Stimulated activated CD4-positive, alpha-beta T cell treated with anti-CD3 and anti-CD28 coated beads, Interleukin-15, amount 100 ng/mL, for 1 hour (primary cell): ENCODE data around the gene ID2.

Experiments
- DNase-seq, 2 donors: peaks; one replicate each; pipeline ENCODE4 v3.0.0-alpha.2; 2020; ENCODE audit warnings: low read depth in 1 of 2, low spot score in 1 of 2

The ID2 gene, protein sequence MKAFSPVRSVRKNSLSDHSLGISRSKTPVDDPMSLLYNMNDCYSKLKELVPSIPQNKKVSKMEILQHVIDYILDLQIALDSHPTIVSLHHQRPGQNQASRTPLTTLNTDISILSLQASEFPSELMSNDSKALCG

DNA sequence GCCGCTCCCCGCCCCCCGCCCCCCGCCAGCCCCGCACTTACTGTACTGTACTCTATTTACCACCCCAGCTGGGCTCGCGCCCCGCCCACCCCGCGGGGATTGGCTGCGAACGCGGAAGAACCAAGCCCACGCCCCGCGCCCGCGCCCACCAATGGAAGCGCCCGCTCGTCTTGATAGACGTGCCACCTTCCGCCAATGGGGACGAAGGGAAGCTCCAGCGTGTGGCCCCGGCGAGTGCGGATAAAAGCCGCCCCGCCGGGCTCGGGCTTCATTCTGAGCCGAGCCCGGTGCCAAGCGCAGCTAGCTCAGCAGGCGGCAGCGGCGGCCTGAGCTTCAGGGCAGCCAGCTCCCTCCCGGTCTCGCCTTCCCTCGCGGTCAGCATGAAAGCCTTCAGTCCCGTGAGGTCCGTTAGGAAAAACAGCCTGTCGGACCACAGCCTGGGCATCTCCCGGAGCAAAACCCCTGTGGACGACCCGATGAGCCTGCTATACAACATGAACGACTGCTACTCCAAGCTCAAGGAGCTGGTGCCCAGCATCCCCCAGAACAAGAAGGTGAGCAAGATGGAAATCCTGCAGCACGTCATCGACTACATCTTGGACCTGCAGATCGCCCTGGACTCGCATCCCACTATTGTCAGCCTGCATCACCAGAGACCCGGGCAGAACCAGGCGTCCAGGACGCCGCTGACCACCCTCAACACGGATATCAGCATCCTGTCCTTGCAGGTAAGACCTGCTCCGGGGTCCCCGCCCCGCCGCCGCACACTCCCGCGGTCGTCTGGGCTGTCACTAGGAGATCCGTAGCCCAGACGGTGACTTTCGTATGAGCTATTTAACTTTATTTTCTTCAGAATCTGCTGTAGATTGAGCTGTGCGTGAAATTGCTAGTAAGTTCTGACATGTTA, at the start of gene ID2:
ID2 (plus strand) TSS at position 271 of the 907 bp plus-strand sequence; CDS start at position 381, 110 bp downstream.
- peak; percentile 97 to 98 for DNase-seq

DNA sequence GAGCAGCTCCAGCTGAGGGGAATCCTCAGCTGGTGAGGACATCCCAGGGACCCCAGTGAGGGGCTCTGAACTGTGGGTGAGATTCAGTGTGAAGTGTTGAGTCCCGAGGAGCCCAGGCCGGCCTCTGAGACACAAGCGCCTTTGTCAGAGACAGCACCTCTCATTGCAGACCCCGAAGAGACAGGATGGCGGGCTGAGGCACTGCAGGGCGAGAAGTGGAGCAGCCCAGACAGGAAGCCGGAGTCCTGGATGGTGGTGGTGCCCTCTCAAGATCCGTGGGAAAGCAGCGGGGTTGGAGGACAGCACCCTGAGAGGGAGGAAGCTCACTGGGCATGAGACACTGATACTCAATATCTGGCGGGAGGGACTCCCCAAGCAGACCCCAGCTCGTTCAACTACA, 49.1 kb upstream of the ID2 start:
- no peak for DNase-seq

DNA sequence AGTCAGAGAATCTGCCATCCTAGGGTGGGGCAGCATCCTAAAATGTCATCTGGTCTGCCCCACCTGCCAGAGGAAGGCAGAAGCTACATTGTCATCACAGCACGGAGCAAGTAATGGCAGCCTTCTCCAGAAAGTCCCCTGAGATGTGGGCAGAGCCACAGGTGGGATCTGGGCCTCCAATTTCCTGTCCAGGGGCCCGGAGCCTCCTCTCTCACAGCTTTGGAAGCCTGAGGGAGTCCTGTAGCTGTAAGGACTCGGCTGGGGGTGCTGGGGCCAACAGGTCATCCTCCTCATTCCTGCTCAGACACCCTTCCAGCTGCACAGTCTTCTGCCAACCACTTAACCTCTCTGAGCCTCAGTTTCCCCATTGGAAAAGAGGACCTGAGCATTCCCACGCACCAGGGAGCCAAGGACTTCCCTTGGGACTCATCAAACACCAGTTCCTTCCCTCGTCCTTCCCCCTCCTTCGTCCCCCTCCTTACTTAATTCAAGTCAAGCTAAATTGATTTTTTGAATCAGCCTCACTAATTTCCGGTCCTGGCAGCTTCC, 48.6 kb upstream of the ID2 start:
- DNase-seq, result no peak

DNA sequence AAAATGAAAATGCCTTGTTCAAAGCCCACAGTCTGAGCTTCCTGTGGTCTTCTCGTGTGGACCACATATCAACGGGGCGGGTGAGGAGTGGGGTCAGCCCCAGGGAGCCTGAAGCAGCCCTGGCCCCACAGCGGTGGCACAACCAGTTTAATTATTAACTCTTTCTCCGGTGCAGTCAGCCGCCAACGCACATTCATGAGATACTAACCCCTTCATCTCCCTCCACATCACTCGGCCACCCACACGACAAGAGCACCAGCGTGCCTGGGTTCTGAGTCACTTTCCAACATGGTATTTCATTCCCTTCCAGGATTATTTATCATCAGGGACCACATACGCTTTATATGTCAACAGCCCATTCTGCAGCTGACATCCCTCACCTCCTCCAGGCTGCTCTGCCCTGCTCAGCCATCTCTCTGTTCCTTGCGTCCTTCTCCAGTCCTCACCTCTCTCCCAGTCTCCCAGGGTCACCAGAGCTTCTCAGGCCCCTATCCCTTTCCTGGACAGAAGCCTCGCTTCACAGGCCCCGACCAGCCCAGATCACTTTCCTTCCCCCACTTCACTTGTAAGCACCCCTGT, 48.0 kb upstream of the ID2 start:
- no peak for DNase-seq

DNA sequence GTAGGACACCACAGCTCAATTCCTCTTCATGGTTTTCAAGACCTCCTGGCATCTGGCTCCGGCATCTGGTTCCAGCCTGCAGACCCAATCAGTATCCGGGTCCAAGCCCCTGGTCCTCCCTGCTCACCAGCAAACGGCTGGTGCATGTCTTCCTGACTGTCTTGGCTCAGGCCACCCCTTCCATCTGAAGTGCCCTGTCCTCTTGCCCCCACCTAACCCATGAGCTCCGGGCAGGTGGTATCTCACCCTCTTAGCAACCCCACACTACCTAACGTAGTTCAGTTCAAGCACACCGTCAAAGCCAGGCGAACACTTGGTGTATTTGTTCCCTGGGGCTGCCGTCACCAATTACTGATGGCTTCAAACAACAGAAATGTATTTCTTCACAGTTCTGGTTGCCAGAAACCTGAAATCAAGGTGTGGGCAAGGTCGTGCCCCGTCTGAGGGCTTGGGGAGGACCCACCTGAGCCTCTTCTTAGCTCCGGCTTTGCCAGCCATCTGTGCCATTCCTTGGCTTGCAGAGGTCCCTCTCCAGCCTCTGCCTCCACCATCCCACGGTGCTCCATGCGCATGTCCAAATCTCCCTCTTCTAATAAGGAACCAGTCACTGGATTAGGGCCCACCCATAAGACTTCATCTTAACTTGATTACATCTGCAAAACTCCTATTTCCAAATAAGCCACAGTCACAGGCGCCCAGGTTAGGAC, 47.2 kb upstream of the ID2 start:
- DNase-seq, result no peak

DNA sequence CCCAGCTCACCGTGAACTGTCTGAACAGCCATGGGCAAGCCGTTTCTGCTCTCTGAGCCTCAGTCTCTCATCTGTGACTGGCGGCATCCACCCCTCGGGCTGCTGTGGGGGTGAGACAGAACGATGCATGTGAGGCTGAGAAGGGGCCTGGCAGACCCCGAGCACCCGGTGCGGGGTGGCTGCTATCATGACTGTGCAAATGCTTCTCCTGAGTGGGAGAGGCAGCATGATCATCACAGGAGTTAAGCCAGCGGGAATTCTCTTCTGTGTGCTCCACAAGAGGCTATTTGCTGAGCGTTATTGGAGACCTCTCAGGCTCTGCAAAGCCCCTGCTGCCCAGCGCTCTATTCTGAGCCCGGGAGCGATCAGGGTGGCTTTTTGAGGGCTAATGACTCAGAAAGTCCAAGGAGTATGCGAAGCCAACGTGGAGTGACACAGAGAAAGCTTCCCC, 45.8 kb upstream of the ID2 start:
- no peak for DNase-seq

DNA sequence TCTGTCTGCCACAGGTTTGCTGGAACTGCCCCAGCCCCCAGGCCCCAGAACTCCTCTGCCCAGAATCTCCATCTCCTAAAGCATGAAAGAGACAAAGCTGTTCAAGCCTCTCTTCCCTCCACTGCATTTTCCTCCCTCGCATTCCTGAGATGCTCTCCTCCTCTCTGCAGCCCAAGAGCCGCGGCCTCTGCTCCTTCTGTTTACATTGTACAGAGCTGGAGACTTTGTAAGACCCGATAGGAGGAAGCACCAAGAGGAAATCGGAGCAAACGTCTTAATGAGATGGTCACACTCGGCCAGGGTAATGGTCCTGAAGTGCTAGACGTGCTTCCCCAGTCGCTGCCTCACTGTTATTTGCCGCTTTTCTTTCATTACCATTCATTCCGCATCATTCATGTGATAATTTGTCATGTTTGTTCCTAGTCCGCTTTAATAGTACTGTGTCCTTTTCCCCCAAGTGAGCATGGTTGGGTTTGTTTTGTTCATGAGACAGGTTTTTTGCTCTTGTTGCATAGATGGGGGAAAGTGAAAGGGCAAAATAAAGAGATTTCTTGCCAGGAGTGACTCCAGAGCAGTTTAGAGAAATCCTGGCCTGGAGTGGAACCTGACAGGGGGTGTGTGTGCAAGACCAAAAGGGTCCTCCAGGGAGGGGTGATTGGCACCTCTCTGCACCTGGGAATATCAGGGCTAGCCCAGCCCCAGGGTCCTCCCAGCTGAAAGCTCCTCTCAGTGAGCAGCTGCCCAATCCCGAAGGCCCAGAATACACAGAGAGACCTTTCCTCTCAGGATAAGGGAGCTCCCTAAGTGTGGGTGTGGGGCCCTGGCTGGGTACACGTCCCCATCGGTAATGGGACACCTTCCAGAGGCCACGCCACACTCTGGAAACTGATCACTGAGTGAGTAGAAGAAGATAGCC, 44.9 kb upstream of the ID2 start:
- no peak for DNase-seq

DNA sequence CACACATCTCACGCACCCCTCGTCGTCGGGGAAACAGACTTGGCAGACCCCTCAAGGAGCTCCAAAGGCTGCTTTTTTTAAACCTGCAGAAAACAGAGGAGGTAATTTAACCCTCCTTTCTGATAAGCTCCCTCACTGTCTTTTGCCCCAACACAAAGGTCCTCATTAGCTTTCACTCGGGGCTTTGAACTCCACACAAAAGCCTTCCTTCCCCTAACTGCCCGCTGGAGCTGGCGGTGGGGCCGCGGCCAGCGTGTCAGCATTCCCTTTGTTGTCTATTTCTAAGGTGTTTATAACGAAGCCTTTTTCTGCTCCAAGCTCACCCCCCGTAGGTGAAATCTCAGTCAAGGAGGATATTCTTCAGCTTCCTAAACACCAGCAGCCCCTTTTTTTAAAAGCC, 43.5 kb upstream of the ID2 start:
- no peak for DNase-seq

DNA sequence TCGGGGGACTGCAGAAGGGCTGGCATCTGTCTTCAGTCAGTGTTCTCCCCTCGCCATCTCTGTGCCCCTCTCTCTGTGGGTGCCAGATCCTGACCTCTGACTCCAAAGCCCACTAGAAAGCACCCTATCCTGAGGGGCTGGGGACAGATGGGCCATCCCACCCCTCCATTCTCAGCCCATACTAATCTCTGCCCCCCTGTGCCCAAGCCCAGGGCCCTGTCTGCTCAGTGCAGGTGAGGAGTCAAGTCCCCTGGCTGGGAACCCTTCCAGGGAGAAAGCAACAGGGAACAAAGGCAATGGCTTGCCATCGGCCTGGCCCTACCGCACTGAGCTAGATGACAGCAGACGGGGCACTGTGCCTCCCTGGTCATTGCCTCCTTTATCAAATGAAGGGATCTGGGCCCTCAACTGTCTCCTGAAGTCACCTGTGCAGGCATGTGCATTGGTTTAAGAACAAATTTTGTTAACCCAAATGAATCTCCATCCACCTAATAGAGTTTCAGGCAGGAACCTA, 42.7 kb upstream of the ID2 start:
- no peak for DNase-seq

DNA sequence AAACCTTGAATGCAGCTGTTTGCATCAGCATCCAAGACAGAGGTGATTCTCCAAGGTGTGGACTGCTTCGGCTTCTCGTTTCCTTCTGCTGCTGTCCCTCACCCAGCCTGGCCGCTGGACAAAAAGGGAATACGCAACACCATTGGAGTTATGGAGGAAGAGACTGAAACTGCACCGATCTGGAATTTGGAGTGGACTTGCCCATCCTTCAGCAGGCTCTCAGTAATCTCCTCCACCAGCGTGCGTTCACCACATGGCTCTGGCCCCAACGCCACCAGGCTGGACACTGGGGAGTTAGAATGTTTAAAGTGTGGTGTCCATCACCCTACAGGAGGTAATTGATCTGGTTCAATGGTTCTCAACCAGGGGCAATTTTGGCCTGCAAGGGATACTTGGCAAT, 41.4 kb upstream of the ID2 start:
- no peak for DNase-seq

DNA sequence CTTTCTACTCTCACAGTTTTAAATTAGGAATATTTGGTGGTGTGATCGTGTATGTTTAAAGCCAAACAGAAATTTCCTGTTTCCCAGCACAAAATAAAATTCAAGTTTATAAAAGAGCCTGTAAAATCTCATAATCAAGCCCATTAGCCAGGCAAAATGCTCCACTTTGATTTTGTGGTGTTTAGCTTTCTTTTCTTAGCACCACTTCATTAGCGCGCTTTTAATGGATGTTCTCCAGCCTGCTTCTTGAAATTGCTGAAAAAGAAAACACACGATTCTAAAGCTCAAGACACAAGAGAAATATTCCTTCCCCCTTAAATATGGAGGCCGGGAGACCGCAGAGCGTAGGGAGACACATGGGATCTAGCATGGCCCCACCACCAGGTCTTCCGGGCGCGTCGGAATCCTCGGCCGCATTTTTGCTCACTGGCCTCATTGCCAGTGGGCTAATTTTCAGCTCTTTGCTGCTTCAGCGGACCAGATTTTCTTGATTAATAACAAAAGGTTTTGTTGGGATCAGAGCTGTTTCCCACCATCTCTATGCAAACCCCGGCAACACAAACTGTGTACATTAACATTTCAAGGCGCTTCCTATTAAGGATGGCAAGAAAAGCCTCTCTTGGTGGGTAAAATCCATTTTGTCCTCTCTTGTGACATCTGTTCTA, 40.4 kb upstream of the ID2 start:
- DNase-seq, result no peak

DNA sequence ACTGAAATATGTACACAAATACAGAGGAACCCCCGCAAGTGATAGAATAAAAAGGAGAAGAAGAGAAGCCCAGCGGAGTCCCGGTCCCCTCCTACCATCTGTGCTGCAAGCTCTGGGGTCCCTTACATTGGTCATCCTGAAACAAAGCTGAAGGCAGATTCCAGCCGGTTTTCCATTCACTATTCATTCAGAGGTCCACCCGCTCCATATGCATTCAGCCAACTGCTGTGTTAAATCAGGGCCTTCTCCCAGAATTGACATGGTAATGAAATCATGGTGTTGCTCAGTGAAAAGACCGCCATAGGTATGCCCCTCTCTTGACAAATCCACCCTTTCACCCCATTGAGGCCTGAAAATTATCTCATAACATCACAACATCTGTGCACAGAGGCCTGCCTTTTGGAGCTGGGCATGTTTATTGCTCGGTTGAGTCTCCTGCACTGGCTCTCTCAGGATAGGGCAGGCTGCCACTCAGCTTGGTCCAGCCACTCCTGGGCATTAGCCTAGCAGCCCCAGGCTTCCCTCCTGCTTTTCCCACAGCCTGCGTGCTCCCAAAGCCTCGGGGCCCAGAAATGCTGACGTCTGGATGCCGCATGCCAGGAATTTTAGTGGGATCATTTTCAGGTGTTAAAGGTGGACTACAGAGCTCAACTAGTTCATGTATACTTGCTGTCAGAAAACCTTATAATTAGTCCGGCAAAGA, 39.3 kb upstream of the ID2 start:
- no peak for DNase-seq

DNA sequence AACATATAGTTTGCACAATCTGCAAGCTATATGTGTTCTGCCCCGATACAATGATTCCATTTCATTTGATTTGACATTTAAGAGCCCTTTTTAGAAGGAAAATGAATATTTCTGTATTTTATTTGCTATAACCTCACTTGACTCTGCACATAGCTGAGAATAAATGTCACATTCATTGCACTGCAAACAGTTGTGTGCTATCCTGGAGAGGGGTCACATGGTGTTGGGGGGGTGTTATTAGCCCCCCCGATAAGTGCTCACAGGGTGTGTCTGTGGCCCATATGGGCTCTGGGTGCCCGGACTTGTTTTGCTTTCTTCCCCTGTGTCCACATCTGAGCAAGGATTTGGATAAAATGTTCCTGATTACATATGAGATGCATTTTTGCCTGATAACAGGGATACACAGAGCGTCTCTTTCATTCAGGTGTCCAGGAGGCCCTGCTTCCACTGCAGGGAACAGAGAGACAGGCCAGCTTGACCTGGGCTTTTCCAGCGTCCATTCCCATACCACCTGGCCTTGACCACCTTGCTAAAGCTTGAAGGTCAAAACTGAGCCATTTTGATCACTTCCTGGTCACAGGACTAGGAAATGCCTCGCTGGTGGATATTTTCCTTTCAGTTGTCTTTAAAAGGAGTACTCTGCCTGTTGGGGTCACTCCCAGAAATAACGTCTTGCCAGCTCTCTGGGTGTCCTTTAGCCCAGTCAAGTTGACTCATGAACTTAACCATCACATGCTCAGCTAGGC, 38.4 kb upstream of the ID2 start:
- DNase-seq, result no peak

DNA sequence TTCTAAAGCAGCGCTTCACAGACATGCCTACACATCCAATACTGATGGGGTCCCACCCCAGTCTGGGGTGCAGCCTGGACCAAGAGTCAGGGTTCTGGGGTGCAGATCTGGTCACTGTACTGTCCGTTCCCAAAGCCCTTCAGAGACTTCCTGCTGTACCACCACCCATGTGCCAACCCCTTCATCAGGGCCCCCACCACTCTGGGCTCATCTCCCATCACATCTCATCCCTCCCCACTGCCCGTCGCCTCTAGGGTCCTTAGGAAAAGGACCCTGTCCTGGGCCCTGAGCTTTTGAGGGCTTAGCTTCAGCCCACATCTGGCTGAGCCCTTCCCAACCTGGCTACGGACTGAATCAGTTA, 37.9 kb upstream of the ID2 start:
- no peak for DNase-seq

DNA sequence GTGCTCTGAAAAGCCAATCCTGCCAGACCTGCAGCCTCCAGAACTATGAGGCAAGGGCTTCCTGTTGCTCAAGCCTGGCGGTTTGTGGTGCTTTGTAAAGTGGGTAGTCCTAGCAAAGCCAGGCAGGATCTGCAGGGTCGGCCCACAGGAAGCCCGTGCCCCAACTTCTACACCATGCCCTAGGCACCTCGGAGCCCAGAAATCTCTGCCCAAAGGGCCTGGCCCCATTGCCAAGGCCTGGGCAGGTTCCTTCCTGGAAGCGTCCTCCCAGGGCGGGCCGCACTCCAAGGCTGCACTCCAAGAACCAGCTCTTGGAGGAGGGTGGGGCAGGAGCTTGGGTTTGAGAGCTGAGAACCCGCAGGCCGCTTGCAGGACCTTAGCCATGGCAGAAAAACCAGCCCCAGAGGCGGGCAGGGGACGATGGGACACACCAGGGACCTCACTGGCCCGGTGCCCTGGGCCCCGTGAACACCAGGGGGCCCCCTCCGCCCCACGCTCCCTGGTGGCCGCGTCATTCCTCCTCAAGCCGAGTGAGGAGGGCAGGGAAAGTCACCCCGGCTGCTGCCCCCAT, 37.2 kb upstream of the ID2 start:
- DNase-seq, result no peak

DNA sequence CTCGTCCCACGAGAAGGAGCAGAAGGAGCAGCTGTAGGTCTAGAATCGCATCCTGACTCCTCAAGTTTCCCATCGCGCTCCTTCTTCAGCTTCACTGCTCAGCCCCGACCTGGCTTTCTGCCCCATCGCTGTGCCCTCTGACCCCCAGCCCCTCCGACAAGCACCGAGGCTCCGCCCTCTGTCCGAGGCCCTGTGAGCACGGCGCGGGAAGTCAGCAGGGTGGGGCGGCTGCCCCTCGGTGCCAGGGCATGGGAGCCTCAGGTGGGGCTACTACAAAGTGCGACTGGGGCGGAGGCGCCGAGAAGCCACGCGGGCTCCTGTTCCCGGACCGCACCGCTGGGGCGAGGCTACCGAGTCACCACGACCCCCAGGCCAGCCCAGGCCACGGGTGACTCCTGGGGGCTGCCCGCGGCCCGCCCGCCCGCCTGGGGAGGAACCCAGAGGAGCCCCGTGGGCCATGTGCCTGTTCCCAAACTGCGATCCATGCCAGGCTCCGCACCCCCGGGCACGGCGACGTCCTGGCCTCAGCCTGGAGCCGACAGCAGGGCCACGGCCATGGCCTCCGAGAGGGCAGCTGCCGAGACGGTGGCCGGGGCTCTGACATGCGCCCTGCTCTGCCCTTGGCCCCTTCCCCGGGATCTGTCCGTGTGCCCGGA, 36.6 kb upstream of the ID2 start:
- no peak for DNase-seq

DNA sequence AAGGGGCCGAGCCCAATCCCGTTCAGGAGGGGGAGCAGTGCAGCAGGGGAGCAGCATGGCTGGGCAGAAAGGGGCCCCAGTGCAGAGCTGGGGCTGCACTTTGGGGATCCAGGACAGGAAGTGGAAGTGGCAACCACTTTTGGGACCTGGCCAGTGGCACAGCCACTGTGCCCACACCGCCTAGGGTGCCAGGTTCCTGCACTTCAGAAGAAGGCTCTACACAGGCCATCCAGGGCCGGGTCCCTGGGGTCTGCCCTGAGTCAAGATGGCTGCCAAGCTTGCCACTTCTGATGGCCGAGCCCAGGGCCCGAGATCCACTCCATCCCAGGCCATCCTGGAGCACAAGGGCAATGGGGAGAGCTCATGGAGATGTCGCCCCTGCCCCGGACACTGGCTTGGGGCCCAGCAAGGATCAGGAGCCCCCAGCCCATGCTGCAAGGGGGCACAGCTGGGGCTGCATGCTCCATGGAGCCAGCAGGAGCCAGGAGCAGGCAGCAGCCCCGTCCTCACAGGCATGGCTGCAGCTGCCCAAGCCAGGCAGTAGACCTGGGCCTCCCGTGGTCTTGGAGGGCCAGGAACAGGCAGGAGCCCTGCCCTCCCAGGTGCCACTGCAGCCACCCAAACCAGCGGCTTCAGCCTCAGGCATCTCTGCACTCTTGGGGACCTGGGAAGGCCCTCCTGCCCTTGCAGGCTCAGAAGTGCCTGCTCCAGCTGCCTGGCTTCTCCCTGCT, 35.0 kb upstream of the ID2 start:
- no peak for DNase-seq
